SK-N-SH treated with all-trans-retinoic acid at 6 μM for 48 hours (cell line): ENCODE measurements around the gene FLT3.

ENCODE experiments used
- ATAC-seq: fragments of 200-7000 bp; cut with Tn5 transposase; 3 replicates; pipeline ENCODE4 v1.9.1; 2020; ENCODE audit warnings: mild to moderate bottlenecking, moderate library complexity
- ARNTL ChIP-seq: fragments of 450-650 bp; formaldehyde crosslinking; IDR thresholded peaks from 2 replicates; pipeline ENCODE4 v1.5.0; 2020; ENCODE audit warnings: low read depth, mild to moderate bottlenecking, moderate library complexity, borderline replicate concordance
- BACH2 ChIP-seq: fragments of 250-450 bp; sonication (Bioruptor Pico); IDR thresholded peaks from 2 replicates; pipeline ENCODE4 v1.9.0; 2021; ENCODE audit warnings: mild to moderate bottlenecking, borderline replicate concordance
- CREB5 ChIP-seq: fragments of 250-450 bp; sonication (Bioruptor Pico); IDR thresholded peaks from 2 replicates; pipeline ENCODE4 v1.5.1; 2020; ENCODE audit warnings: low read depth, mild to moderate bottlenecking, moderate library complexity
- CSDC2 ChIP-seq: fragments of 250-450 bp; sonication (Bioruptor Pico); IDR thresholded peaks from 2 replicates; pipeline ENCODE4 v1.5.0; 2020; ENCODE audit warnings: mild to moderate bottlenecking, moderate library complexity
- CSRNP3 ChIP-seq: fragments of 250-450 bp; sonication (Bioruptor Pico); IDR thresholded peaks from 2 replicates; pipeline ENCODE4 v1.5.1; 2021; ENCODE audit warnings: mild to moderate bottlenecking, moderate library complexity
- ESRRG ChIP-seq: fragments of 250-450 bp; sonication (Bioruptor Pico); IDR thresholded peaks from 2 replicates; pipeline ENCODE4 v1.6.1; 2021; ENCODE audit warnings: mild to moderate bottlenecking
- GLIS3 ChIP-seq: fragments of 250-450 bp; sonication (Bioruptor Pico); IDR thresholded peaks from 2 replicates; pipeline ENCODE4 v1.5.0; 2020; ENCODE audit warnings: mild to moderate bottlenecking, moderate library complexity
- ISL1 ChIP-seq: fragments of 250-450 bp; sonication (Bioruptor Pico); IDR thresholded peaks from 2 replicates; pipeline ENCODE4 v2.1.2; 2022; ENCODE audit warnings: mild to moderate bottlenecking, moderate library complexity
- OSR1 ChIP-seq: fragments of 250-450 bp; sonication (Bioruptor Pico); IDR thresholded peaks from 2 replicates; pipeline ENCODE4 v1.8.0; 2022; ENCODE audit warnings: moderate library complexity, mild to moderate bottlenecking, inconsistent platforms
- PATZ1 ChIP-seq: fragments of 250-450 bp; sonication (Bioruptor Pico); IDR thresholded peaks from 2 replicates; pipeline ENCODE4 v1.8.0; 2020; ENCODE audit warnings: mild to moderate bottlenecking, moderate library complexity, borderline replicate concordance
- SNAI2 ChIP-seq: fragments of 250-450 bp; sonication (Bioruptor Pico); IDR thresholded peaks from 2 replicates; pipeline ENCODE4 v1.5.0; 2020; ENCODE audit warnings: mild to moderate bottlenecking, moderate library complexity
- TCF4 ChIP-seq: fragments of 250-450 bp; sonication (Bioruptor Pico); IDR thresholded peaks from 2 replicates; pipeline ENCODE4 v1.8.0; 2021; ENCODE audit warnings: mild to moderate bottlenecking, moderate library complexity, borderline replicate concordance
- TOX ChIP-seq: fragments of 250-450 bp; sonication (Bioruptor Pico); IDR thresholded peaks from 2 replicates; pipeline ENCODE4 v1.8.0; 2021; ENCODE audit warnings: mild to moderate bottlenecking, moderate library complexity, borderline replicate concordance
- TSHZ2 ChIP-seq: fragments of 250-450 bp; sonication (Bioruptor Pico); IDR thresholded peaks from 2 replicates; pipeline ENCODE4 v1.5.0; 2020; ENCODE audit warnings: mild to moderate bottlenecking, moderate library complexity
- ZC3H10 ChIP-seq: fragments of 250-450 bp; sonication (Bioruptor Pico); IDR thresholded peaks from 2 replicates; pipeline ENCODE4 v1.5.1; 2021; ENCODE audit warnings: mild to moderate bottlenecking, moderate library complexity
- ZFP3 ChIP-seq: fragments of 250-450 bp; sonication (Bioruptor Pico); IDR thresholded peaks from 2 replicates; pipeline ENCODE4 v1.5.0; 2020; ENCODE audit warnings: mild to moderate bottlenecking, moderate library complexity
- ZFP30 ChIP-seq: fragments of 450-650 bp; formaldehyde crosslinking; IDR thresholded peaks from 2 replicates; pipeline ENCODE4 v1.5.0; 2022; ENCODE audit warnings: mild to moderate bottlenecking, moderate library complexity
- ZNF565 ChIP-seq: fragments of 450-650 bp; formaldehyde crosslinking; conservative IDR thresholded peaks from 2 replicates; pipeline ENCODE4 v1.5.0; 2020; ENCODE audit warnings: low read depth, mild to moderate bottlenecking, moderate library complexity
- ZNF70 ChIP-seq: fragments of 450-650 bp; formaldehyde crosslinking; IDR thresholded peaks from 2 replicates; pipeline ENCODE4 v1.5.0; 2020; ENCODE audit warnings: mild to moderate bottlenecking, moderate library complexity

FLT3 gene

GRCh38 chr13:27980280-27980998, 119.9 kb downstream of the FLT3 start:
- TF ChIP-seq BACH2 (CRISPR knock-in tag) = no peak
- TF ChIP-seq ESRRG = no peak
- no peak for TF ChIP-seq TSHZ2
- no peak for TF ChIP-seq TOX (CRISPR knock-in tag)
- no peak for TF ChIP-seq ARNTL (CRISPR knock-in tag)
- no peak for TF ChIP-seq CREB5 (CRISPR knock-in tag)
- TF ChIP-seq ISL1 = no peak
- no peak for TF ChIP-seq SNAI2 (CRISPR knock-in tag)
- no peak for TF ChIP-seq TCF4
- TF ChIP-seq CSDC2 = no peak
- no peak for TF ChIP-seq GLIS3 (CRISPR knock-in tag)
- TF ChIP-seq ZFP3 (CRISPR knock-in tag) = no peak
- TF ChIP-seq ZNF70 (CRISPR knock-in tag) = no peak
- no peak for TF ChIP-seq OSR1 (CRISPR knock-in tag)
- no peak for TF ChIP-seq ZNF565
- ATAC-seq = no peak

- TF ChIP-seq GLIS3 (CRISPR knock-in tag) (no peak), CSDC2 (no peak), OSR1 (CRISPR knock-in tag) (no peak), ZC3H10 (CRISPR knock-in tag) (no peak), PATZ1 (no peak), ZFP30 (CRISPR knock-in tag) (no peak), TSHZ2 (no peak), BACH2 (CRISPR knock-in tag) (no peak), ZNF70 (CRISPR knock-in tag) (no peak), CREB5 (CRISPR knock-in tag) (no peak), TOX (CRISPR knock-in tag) (no peak), ISL1 (no peak), ZFP3 (CRISPR knock-in tag) (no peak), SNAI2 (CRISPR knock-in tag) (no peak), CSRNP3 (no peak), ARNTL (CRISPR knock-in tag) (no peak)
- ATAC-seq = no peak
These were observed 120.6 kb downstream of the FLT3 start for GRCh38 chr13:27979765-27980279.
